Measurements from ENCODE around the gene JAZF1. TPM values are rescaled to one million over a fixed set of nuclear protein-coding genes. Genes with fewer than 3 reads are reported as not detected.

The JAZF1 gene
- total and polyA plus RNA-seq, 11 donors, result 10.3 to 46.2 (median 26.8) TPM

GRCh38 chr7:27958933-27959548 lies 221.6 kb downstream of the JAZF1 start:
- no peak for ATAC-seq
- intact Hi-C loops (cut with DNase I), result loop anchor here in 2 of 10 donors (5.0 to 10.0 kb wide), 2 partner anchors 38 to 46 kb away; no protein-coding TSS in a partner anchor
- Histone ChIP-seq H3K27ac (no peak overlapping the region), H3K9me3 (no peaks in the 10 kb centered on the region), H3K36me3 (peaks cover 0 to 5% (median 0%) of the 10 kb centered on the region in 9 donors), H3K4me1 (peaks cover 0 to 8% (median 0%) of the 10 kb centered on the region in 12 donors), H3K27me3 (no peaks in the 10 kb centered on the region), H3K4me3 (no peak overlapping the region)
- DNase-seq, result no peak
- TF ChIP-seq POLR2A (IDR thresholded peaks at IDR 0.05) (no peak), CTCF (IDR thresholded peaks at IDR 0.05) (no peak)

- Histone ChIP-seq H3K36me3 (peaks cover 0 to 5% (median 0%) of the 10 kb centered on the region in 9 donors), H3K4me3 (no peak overlapping the region), H3K9me3 (no peaks in the 10 kb centered on the region), H3K27ac (no peak overlapping the region), H3K27me3 (no peaks in the 10 kb centered on the region), H3K4me1 (peaks cover 0 to 13% (median 0%) of the 10 kb centered on the region in 12 donors)
- ATAC-seq (no peak), DNase-seq (no peak)
- 86 to 95% (median 90%) methylated on average over 2 of the region's 2 CpGs for WGBS, 4 donors
- intact Hi-C loops (cut with DNase I), result loop anchor here in 2 of 10 donors (5.0 to 10.0 kb wide), 2 partner anchors 42 to 49 kb away; no protein-coding TSS in a partner anchor
- TF ChIP-seq CTCF (IDR thresholded peaks at IDR 0.05) (no peak), POLR2A (IDR thresholded peaks at IDR 0.05) (no peak)
These were observed 225.0 kb downstream of the JAZF1 start for GRCh38 chr7:27955596-27955995.

GRCh38 chr7:27955011-27955410 lies 225.6 kb downstream of the JAZF1 start:
- no peak for ATAC-seq
- TF ChIP-seq POLR2A (IDR thresholded peaks at IDR 0.05) (no peak), CTCF (IDR thresholded peaks at IDR 0.05) (no peak)
- intact Hi-C loops (cut with DNase I), result loop anchor here in 2 of 10 donors (5.0 to 10.0 kb wide), 2 partner anchors 42 to 50 kb away; no protein-coding TSS in a partner anchor
- no peaks in the 10 kb centered on the region for H3K9me3 ChIP-seq
- DNase-seq, result no peak
- 92 to 97% (median 95%) methylated on average over 3 of the region's 3 CpGs for WGBS, 4 donors
- H3K36me3 ChIP-seq, result peaks cover 0 to 5% (median 0%) of the 10 kb centered on the region in 9 donors
- H3K4me1 ChIP-seq, result peaks cover 0 to 18% (median 0%) of the 10 kb centered on the region in 12 donors
- no peak overlapping the region for H3K27ac ChIP-seq
- no peaks in the 10 kb centered on the region for H3K27me3 ChIP-seq
- no peak overlapping the region for H3K4me3 ChIP-seq

- Histone ChIP-seq H3K9me3 (no peaks in the 10 kb centered on the region), H3K36me3 (peaks cover 0 to 5% (median 0%) of the 10 kb centered on the region in 9 donors), H3K4me3 (no peak overlapping the region), H3K27ac (no peak overlapping the region), H3K27me3 (no peaks in the 10 kb centered on the region), H3K4me1 (peaks cover 0 to 31% (median 5%) of the 10 kb centered on the region in 12 donors)
- ATAC-seq, result no peak
- WGBS, 4 donors, result 88 to 97% (median 95%) methylated on average over 1 of the region's 1 CpG
- DNase-seq, result no peak
- no peak for TF ChIP-seq CTCF (IDR thresholded peaks at IDR 0.05)
- intact Hi-C loops (cut with DNase I), result loop anchor here in 1 of 10 donors (10.0 kb wide), 1 partner anchor 51 kb away; no protein-coding TSS in a partner anchor
These were observed 226.8 kb downstream of the JAZF1 start for GRCh38 chr7:27953777-27954176.
